Cardiac muscle cell (in vitro differentiated cells and primary cell): Measurements from ENCODE around the gene ZNF547. TPM values are rescaled to one million over a fixed set of nuclear protein-coding genes. Genes with fewer than 3 reads are reported as not detected.

Source experiments
- DNase-seq, 2 donors: peaks; one replicate each; pipeline versions ENCODE4 v3.0.0 to v3.0.0-alpha.2; 2010 to 2017; ENCODE audit warnings: low read depth in 1 of 2, low spot score in 1 of 2
- H3K27ac ChIP-seq: fragments of 200-600 bp; sonication (generic); 2 replicates; pipeline ENCODE4 v1.5.1; 2016
- H3K27me3 ChIP-seq: fragments of 200-600 bp; sonication (generic); 2 replicates; pipeline ENCODE4 v1.6.0; 2016; ENCODE audit warnings: control low read depth
- H3K36me3 ChIP-seq: fragments of 200-600 bp; sonication (generic); 2 replicates; pipeline ENCODE4 v1.5.1; 2016; ENCODE audit warnings: control low read depth
- H3K4me1 ChIP-seq: fragments of 200-600 bp; sonication (generic); 2 replicates; pipeline ENCODE4 v1.8.1; 2017; ENCODE audit warnings: low read depth, mild to moderate bottlenecking, mixed run types
- H3K4me3 ChIP-seq: fragments of 200-600 bp; sonication (generic); 2 replicates; pipeline ENCODE4 v1.5.1; 2016; ENCODE audit warnings: mild to moderate bottlenecking
- H3K9me3 ChIP-seq: fragments of 200-600 bp; sonication (generic); 2 replicates; pipeline ENCODE4 v1.5.1; 2017; ENCODE audit warnings: low read depth, mild to moderate bottlenecking, control low read depth
- polyA plus RNA-seq: library from polyadenylated mRNA; unstranded; fragments of >200 nt; fragmentation: Nextera tagmentation; extraction: Ambion mirVana; gene quantifications from 2 replicates; pipeline ENCODE4 v1.2.1, GENCODE V29; 2016
- total RNA-seq: library from RNA; depleted of rRNA; stranded (reverse); fragments of >200 nt; gene quantifications from 2 replicates; pipeline ENCODE4 v1.2.3, GENCODE V29; 2016
- TF ChIP-seq, protein P1 (sequence below): IDR thresholded peaks from 2 replicates; pipeline ENCODE4 v1.5.1; 2012; ENCODE audit warnings: low read depth, mild to moderate bottlenecking, low read length

ZNF547 gene
- total and polyA plus RNA-seq, 2 experiments from 2014 or later = 0.66 to 1.8 TPM

DNA sequence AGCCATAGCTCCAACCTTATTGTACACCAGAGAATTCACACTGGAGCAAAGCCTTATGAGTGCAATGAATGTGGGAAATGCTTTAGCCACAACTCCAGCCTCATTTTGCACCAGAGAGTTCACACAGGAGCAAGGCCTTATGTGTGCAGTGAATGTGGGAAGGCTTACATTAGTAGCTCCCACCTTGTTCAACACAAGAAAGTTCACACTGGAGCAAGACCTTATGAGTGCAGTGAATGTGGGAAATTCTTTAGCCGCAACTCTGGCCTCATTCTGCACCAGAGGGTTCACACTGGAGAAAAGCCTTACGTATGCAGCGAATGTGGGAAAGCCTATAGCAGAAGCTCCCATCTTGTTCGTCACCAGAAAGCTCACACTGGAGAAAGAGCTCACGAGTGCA lies 5.9 kb upstream of the ZNF547 start:
- peaks cover 38% of the 10 kb centered on the region for H3K36me3 ChIP-seq
- peaks cover 4% of the 10 kb centered on the region for H3K4me1 ChIP-seq
- DNase-seq = no peak
- H3K27me3 ChIP-seq = no peaks in the 10 kb centered on the region
- no peaks in the 10 kb centered on the region for H3K9me3 ChIP-seq
- TF ChIP-seq, protein P1, sequence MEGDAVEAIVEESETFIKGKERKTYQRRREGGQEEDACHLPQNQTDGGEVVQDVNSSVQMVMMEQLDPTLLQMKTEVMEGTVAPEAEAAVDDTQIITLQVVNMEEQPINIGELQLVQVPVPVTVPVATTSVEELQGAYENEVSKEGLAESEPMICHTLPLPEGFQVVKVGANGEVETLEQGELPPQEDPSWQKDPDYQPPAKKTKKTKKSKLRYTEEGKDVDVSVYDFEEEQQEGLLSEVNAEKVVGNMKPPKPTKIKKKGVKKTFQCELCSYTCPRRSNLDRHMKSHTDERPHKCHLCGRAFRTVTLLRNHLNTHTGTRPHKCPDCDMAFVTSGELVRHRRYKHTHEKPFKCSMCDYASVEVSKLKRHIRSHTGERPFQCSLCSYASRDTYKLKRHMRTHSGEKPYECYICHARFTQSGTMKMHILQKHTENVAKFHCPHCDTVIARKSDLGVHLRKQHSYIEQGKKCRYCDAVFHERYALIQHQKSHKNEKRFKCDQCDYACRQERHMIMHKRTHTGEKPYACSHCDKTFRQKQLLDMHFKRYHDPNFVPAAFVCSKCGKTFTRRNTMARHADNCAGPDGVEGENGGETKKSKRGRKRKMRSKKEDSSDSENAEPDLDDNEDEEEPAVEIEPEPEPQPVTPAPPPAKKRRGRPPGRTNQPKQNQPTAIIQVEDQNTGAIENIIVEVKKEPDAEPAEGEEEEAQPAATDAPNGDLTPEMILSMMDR = no peak
- H3K4me3 ChIP-seq = no peak overlapping the region
- no peak overlapping the region for H3K27ac ChIP-seq

DNA sequence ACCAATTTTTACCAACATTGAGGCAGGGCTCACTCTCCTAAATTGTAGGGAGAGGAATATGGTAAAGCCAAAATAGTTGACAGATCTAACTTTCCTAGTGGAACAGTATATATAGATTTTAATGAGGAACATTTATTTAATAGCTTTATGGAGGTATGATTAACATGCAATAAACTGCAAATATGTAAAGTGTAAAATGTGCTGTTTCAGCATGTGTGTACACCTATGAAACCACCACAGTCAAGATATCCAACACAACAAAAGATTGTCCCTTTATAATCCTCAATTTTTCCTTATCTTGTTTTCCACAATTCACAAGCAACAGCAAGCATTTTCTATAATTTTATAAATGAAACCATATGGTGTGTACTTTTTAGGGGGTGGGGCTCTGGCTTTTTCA lies 4.1 kb upstream of the ZNF547 start:
- no peak for DNase-seq
- TF ChIP-seq, protein P1 = no peak
- no peak overlapping the region for H3K27ac ChIP-seq
- H3K4me3 ChIP-seq = no peak overlapping the region
- H3K36me3 ChIP-seq = peaks cover 38% of the 10 kb centered on the region
- no peaks in the 10 kb centered on the region for H3K9me3 ChIP-seq
- no peaks in the 10 kb centered on the region for H3K27me3 ChIP-seq
- peaks cover 8% of the 10 kb centered on the region for H3K4me1 ChIP-seq

DNA sequence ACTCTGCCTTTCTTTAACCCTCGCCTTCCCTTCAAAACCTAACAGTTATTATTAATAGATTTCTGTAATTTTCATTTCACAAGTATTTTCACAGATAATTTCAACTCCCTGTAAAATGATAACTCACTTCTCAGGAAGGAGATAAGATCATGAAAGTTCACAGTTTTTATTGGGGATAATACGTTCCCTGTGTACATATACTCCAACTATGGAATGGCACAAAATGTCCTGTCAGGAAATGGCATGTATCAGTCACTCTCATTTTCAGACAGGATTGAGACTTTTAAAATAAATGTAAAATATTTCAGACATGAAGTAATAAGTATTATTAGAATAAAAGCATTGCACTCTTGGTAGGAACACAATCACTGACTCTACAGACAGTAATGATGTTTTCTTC lies 932 bp upstream of the ZNF547 start:
- Histone ChIP-seq H3K36me3 (peaks cover 13% of the 10 kb centered on the region), H3K4me1 (peaks cover 14% of the 10 kb centered on the region), H3K27ac (peak overlapping the region; percentile 97), H3K9me3 (no peaks in the 10 kb centered on the region), H3K4me3 (peak overlapping the region; percentile 35), H3K27me3 (no peaks in the 10 kb centered on the region)
- TF ChIP-seq, protein P1 = no peak
- peak in 1 of 2 donors; percentile 14 for DNase-seq

DNA sequence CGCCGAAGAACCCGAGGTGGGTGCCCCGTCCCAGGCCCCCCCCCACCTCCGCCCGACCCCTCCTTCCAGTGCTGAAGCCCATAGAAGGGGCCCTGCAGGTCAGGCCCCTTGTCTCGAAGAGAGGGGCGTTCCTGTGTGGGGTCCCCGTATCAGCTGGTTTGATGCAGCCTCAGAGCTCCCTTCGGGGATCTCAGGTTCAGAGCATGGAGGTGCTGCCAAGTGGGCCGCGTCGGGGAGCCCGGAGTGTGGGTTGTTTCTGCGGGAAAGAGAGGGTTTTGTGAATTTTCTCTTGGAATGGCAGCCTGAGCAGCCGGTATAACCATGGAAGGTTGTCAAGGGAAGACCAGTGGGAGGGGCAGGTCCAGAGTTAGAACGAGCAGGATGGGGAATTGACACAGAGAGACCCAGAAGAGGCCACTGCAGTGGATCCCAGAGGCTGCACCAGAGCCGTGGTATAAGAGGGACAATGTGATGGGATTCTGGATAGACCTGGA lies 384 bp downstream of the ZNF547 start:
- Histone ChIP-seq H3K4me1 (peaks cover 14% of the 10 kb centered on the region), H3K36me3 (peaks cover under 1% of the 10 kb centered on the region), H3K4me3 (peak overlapping the region; percentile 82), H3K27ac (peak overlapping the region; percentile 92), H3K27me3 (no peaks in the 10 kb centered on the region), H3K9me3 (no peaks in the 10 kb centered on the region)
- TF ChIP-seq, protein P1 = no peak
- DNase-seq = peak; percentile 20 to 23

DNA sequence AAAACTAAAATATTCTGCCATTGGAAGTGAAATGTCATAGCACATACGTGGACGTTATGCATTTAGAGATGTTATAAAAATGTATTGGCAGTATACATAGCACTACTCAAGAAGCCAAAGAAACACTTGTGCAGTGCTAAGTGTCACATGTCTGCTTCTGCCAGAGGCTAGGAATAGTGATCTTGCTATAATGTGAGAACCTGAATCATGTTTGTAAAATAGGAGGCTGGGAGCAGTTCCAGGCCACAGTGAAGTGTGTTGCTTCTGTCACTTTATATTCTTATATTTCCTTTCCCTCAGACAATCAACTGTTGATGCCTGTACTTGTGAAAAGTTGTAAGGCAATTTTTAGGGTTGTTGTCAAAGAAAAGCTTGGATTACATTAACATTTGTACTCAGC lies 3.4 kb downstream of the ZNF547 start:
- H3K27ac ChIP-seq = no peak overlapping the region
- no peaks in the 10 kb centered on the region for H3K9me3 ChIP-seq
- TF ChIP-seq, protein P1 = no peak
- H3K4me3 ChIP-seq = no peak overlapping the region
- DNase-seq = no peak
- peaks cover 14% of the 10 kb centered on the region for H3K4me1 ChIP-seq
- H3K27me3 ChIP-seq = no peaks in the 10 kb centered on the region
- no peaks in the 10 kb centered on the region for H3K36me3 ChIP-seq
